SK-N-SH (cell line): ENCODE data around the gene SH3GL2.

Experiments
- FOXM1 ChIP-seq: IDR thresholded peaks from 2 replicates; pipeline ENCODE4 v1.4.0; 2012; ENCODE audit warnings: low read depth, mild to moderate bottlenecking
- JUND ChIP-seq: IDR thresholded peaks from 2 replicates; pipeline ENCODE4 v1.4.0; 2012
- PBX3 ChIP-seq: IDR thresholded peaks from 2 replicates; pipeline ENCODE4; 2012
- POLR2AphosphoS5 ChIP-seq: IDR thresholded peaks from 2 replicates; pipeline ENCODE4 v1.6.1; 2012; ENCODE audit warnings: low read depth, low read length
- RXRA ChIP-seq: IDR thresholded peaks from 2 replicates; pipeline ENCODE4 v1.4.0; 2012; ENCODE audit warnings: low read depth, mild to moderate bottlenecking, borderline replicate concordance
- TAF1 ChIP-seq: IDR thresholded peaks from 2 replicates; pipeline ENCODE4 v1.6.1; 2012; ENCODE audit warnings: low read depth, mild to moderate bottlenecking, low read length, moderate library complexity, borderline replicate concordance
- TCF12 ChIP-seq: IDR thresholded peaks from 2 replicates; pipeline ENCODE4 v1.4.0; 2012
- TF ChIP-seq, protein P1 (sequence below): fragments of 200-600 bp; sonication (generic); IDR thresholded peaks from 2 replicates; pipeline ENCODE4 v1.6.1; 2017; ENCODE audit warnings: antibody characterized with exemption, mild to moderate bottlenecking, moderate library complexity

DNA sequence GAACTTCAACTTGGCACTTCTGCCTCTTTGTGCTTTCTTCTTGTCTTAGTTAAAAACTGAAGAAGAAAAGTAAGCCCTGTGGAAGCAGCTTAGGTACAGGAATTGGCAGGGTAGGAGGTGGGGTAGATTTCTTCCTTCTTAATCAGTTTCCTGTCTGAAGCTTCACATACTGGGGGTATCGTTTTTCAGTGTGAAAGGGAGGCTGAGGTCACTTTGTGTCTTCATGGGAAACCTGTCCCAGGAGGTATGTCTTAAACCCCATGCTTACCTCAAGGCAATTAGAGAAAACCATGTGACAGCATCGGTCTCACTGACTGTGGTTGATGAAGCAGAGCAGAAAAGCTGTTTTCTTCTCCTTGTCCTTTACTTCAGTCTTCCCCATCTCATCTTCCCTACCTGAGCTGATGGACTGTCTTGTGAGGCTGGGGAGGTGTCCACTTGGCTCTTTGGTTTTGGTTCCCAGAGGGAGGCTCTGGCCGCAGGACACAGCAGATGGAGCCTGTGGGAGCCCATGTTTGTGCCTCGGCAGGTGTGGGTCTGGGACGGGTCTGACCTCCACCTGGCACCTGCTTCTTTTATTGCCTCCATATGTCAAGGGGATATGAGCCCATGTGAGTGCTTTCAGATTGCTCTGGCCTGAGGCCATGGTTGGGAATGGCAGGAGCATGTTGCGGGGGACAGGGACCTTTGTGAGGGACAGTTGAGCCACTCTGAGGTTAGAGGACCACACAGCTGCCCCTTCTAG is 47.0 kb downstream of the SH3GL2 start:
- TF ChIP-seq FOXM1 (no peak), JUND (no peak), TCF12 (no peak), RXRA (no peak), PBX3 (no peak), TAF1 (no peak), POLR2AphosphoS5 (no peak)
- TF ChIP-seq, protein P1, sequence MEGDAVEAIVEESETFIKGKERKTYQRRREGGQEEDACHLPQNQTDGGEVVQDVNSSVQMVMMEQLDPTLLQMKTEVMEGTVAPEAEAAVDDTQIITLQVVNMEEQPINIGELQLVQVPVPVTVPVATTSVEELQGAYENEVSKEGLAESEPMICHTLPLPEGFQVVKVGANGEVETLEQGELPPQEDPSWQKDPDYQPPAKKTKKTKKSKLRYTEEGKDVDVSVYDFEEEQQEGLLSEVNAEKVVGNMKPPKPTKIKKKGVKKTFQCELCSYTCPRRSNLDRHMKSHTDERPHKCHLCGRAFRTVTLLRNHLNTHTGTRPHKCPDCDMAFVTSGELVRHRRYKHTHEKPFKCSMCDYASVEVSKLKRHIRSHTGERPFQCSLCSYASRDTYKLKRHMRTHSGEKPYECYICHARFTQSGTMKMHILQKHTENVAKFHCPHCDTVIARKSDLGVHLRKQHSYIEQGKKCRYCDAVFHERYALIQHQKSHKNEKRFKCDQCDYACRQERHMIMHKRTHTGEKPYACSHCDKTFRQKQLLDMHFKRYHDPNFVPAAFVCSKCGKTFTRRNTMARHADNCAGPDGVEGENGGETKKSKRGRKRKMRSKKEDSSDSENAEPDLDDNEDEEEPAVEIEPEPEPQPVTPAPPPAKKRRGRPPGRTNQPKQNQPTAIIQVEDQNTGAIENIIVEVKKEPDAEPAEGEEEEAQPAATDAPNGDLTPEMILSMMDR = no peak
